ENCODE data around the gene CTNND2. TPM values are rescaled to one million over a fixed set of nuclear protein-coding genes. Genes with fewer than 3 reads are reported as not detected.
"Not testable (repeated sequence)": the region's sequence is repeated elsewhere in the genome, so short reads cannot be mapped to it uniquely, and the experiment has no call there.

Gene CTNND2
- total RNA-seq, 1 donor: 1.9 TPM

- TF ChIP-seq CTCF (IDR thresholded peaks at IDR 0.05; ENCODE audit: insufficient read depth, low read length): no peak
- H3K4me3 ChIP-seq (ENCODE audit: low read depth, low read length): no peak overlapping the region
- DNase-seq (ENCODE audit: low read depth): no peak
Measured at GRCh38 chr5:11619339-11620024, 284.8 kb downstream of the CTNND2 start.

- DNase-seq (ENCODE audit: low read depth): no peak
- no peak overlapping the region for H3K4me3 ChIP-seq (ENCODE audit: low read depth, low read length)
- no peak for TF ChIP-seq CTCF (IDR thresholded peaks at IDR 0.05; ENCODE audit: insufficient read depth, low read length)
Measured at GRCh38 chr5:11617080-11617479, 287.2 kb downstream of the CTNND2 start.

- DNase-seq (ENCODE audit: low read depth); H3K4me3 ChIP-seq (ENCODE audit: low read depth, low read length): not testable (repeated sequence)
Measured at GRCh38 chr5:11616624-11617023, 287.6 kb downstream of the CTNND2 start.

GRCh38 chr5:11611011-11611410 is 293.2 kb downstream of the CTNND2 start:
- no peak for TF ChIP-seq CTCF (IDR thresholded peaks at IDR 0.05; ENCODE audit: insufficient read depth, low read length)
- no peak for DNase-seq (ENCODE audit: low read depth)
- no peak overlapping the region for H3K4me3 ChIP-seq (ENCODE audit: low read depth, low read length)

GRCh38 chr5:11609570-11610303 is 294.5 kb downstream of the CTNND2 start:
- no peak for TF ChIP-seq CTCF (IDR thresholded peaks at IDR 0.05; ENCODE audit: insufficient read depth, low read length)

GRCh38 chr5:11608530-11608929 is 295.7 kb downstream of the CTNND2 start:
- no peak overlapping the region for H3K4me3 ChIP-seq (ENCODE audit: low read depth, low read length)
- TF ChIP-seq CTCF (IDR thresholded peaks at IDR 0.05; ENCODE audit: insufficient read depth, low read length): no peak
- DNase-seq (ENCODE audit: low read depth): no peak

More at GRCh38 chr5:11609570-11610303, 294.5 kb downstream of the CTNND2 start:
- H3K4me3 ChIP-seq (ENCODE audit: low read depth, low read length): no peak overlapping the region
- DNase-seq (ENCODE audit: low read depth): no peak

- H3K4me3 ChIP-seq (ENCODE audit: low read depth, low read length): no peak overlapping the region
- DNase-seq (ENCODE audit: low read depth): no peak
- TF ChIP-seq CTCF (IDR thresholded peaks at IDR 0.05; ENCODE audit: insufficient read depth, low read length): no peak
Measured at GRCh38 chr5:11607944-11608483, 296.2 kb downstream of the CTNND2 start.
